Dedifferentiated amniotic fluid mesenchymal stem cell (primary cell): ENCODE data around the gene C16orf54.
"Not testable (repeated sequence)": the region's sequence is repeated elsewhere in the genome, so short reads cannot be mapped to it uniquely, and the experiment has no call there.

Source experiments
- DNase-seq: peaks from one replicate; pipeline ENCODE4 v3.0.0-alpha.2; 2016; ENCODE audit errors: extremely low spot score

The C16orf54 gene

DNA sequence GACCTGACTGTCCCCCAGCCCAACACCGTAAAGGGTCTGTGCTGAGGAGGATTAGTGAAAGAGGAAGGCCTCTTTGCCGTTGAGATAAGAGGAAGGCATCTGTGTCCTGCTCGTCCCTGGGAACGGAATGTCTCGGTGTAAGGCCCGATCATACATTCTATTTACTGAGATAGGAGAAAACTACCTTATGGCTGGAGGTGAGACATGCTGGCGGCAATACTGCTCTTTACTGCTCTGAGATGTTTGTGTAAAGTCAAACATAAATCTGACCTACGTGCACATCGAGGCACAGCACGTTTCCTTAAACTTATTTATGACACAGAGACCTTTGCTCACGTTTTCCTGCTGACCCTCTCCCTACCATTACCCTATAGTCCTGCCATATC, 5.2 kb downstream of the C16orf54 start:
- not testable (repeated sequence) for DNase-seq

DNA sequence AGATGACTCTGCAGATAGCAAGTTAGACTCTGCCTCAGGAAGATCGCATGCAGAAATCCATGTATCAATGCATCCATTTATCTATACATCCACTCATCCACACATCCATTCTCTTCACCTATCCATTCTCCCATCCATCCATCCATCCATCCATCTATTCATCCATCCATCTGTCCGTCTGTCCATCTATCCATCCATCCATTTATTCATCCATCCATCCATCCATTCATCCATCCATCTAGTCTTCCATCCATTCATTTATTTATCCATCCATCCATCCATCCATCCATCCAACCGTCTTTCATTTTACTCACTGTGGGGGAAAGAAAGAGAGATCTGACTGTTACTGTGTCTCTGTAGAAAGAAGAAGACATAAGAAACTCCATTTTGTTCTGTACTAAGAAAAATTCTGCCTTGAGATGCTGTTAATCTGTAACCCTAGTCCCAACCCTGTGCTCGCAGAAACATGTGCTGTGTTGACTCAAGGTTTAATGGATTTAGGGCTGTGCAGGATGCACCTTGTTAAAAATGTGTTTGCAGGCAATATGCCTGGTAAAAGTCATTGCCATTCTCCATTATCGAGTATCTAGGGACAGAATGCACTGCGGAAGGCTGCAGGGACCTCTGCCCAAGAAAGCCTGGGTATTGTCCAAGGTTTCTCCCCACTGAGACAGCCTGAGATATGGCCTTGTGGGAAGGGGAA, 5.7 kb downstream of the C16orf54 start:
- not testable (repeated sequence) for DNase-seq

DNA sequence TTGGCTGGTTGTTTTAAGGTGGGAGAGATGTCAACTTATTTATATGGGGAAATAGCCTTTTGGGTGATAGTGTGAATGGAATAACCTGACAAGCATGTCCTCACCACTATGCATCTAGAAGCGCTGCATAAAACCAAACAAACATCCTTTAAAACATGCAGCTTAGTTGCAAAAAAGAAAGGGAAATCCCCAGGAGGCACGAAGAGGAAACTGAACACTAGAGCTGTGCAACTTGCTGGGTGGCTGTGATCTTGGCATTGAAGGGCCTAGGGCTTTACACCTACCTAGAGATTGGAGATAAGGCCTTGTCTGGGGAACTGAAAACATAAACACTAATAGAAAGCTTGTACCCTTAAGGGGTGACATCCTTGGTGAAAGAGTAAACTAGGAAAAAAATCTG, 7.3 kb downstream of the C16orf54 start:
- DNase-seq, result no peak

DNA sequence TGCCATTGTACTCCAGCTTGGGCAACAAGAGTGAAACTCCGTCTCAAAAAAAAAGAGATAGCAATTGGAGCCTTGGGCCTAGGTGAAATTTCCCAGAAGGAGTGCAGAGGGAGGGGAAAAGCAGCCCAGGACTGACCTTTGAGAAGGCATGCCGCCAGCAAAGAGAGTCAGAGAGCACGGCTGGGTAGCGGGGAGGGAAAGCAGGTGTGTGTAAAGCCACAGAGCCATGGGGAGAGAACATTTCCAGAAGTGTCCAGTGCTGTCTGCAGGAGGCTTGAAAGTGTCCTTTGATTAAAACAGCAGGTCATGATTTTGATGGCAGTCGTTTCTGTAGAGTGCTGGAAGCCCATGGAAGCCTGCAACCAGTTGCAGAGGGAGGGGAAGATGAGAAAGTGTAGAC, 8.1 kb downstream of the C16orf54 start:
- no peak for DNase-seq

DNA sequence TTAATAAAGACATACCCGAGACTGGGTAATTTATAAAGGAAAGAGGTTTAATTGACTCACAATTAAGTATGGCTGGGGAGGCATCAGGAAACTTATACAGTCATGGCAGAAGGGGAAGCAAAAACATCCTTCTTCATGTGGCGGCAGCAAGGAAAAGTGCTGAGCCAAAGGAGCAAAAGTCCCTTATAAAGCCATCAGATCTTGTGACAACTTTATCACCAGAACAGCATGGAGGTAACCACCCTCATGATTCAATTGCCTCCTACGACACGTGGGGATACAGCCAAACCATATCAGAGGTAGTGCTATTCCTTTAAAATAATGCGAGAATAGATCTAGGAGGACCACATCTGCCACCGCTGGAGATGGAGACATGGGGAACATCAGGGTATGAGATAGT, 9.0 kb downstream of the C16orf54 start:
- DNase-seq, result no peak

DNA sequence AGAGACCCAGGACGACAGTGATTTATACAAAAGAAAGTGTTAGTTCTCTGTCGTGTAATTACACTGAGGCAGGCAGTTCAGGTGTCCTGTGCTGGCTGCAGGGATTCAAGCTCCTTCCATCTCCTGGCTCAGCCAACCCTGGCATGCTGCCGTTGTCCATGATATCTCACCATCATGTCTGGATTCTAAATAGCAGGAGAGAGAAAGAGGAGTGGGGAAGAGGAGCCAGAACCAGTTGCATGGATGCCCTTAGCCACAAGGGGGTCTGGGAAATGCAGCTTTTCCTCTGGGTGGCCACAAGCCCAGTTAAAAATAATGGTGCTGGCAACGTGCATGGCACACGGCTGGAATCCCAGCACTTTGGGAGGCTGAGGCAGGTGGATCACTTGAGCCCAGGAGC, 9.7 kb downstream of the C16orf54 start:
- no peak for DNase-seq

DNA sequence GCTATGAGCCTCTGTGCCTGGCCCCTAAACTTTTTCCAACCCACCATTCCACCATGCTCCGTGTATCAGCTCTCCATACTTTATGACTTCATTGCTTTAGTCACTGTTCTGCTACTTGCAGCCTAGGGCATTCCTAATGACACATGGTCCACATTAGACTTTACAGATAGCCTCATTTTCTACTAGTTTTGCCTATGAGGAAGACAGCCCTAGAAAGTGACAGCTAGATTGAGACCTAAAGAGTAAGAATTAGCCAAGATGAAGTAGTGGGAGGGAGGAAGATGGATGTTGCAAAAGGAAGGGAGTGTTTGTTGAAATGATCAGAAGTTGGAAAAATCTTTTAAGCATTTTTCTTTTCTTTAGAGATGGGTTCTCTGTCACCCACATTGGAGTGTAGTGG, 11.0 kb downstream of the C16orf54 start:
- DNase-seq, result no peak

DNA sequence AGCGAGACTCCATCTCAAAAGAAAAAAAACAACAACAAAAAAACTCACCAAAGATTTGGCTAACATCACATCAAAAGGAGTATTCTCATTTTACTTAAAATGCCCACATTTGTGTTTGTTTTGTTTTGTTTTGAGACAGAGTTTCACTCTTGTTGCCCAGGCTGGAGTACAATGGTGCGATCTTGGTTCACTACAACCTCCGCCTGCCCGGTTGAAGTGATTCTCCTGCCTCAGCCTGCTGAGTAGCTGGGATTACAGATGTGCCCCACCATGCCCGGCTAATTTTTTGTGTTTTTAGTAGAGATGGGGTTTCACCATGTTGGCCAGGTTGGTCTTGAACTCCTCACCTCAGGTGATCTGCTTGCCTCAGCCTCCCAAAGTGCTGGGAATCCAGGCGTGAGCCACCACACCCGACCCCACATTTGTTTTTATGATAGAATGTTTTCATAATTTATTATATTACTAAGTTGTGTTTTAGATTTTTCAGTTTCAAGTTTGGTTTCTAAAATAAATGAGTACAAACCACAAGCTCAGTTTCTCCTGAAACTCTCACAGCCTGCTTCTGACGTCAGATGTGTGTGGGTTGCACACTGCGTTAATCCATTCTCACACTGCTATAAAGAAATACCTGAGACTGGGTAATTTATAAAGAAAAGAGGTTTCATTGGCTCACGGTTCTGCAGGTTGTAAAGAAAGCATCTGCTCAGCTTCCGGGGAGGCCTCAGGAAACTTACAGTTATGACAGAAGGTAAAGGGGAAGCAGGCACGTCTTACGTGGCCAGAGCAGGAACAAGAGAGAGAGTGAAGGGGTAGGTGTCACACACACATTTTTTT, 13.8 kb downstream of the C16orf54 start:
- not testable (repeated sequence) for DNase-seq

DNA sequence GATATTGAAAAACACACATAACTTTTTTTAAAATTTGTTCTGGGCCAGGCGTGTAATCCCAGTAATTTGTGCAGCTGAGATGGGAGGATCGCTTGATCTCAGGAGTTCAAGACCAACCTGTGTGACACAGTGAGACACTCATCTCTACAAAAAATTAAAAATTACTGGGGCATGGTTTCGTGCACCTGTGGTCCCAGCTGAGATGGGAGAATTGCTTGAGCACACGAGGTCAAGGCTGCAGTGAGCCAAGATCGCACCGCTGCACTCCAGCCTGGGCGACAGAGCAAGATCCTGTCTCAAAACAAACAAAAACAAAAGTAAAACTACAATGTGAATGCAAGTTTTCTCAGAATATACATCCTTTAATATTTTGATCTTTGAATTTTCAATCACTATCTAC, 15.1 kb downstream of the C16orf54 start:
- DNase-seq, result no peak

DNA sequence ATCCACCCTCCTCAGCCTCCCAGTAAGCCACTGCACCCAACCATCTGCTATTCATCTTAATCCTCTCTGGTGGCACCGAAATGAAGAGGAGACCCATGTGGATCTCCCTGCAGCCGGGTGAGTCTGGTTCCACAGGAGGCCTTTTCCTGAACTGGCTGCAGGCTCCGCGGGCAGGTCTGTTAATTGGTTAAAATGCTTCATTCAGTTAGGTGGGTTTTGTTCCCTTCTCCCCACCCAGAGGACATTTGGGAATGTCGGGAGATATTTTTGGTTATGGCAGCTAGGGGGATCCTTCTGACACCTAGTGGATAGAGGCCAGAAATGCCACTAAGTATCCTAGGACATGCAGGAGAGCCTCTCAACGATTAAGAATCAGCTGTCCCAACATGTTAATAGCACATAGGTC, 16.7 kb downstream of the C16orf54 start:
- peak; percentile 45 for DNase-seq

DNA sequence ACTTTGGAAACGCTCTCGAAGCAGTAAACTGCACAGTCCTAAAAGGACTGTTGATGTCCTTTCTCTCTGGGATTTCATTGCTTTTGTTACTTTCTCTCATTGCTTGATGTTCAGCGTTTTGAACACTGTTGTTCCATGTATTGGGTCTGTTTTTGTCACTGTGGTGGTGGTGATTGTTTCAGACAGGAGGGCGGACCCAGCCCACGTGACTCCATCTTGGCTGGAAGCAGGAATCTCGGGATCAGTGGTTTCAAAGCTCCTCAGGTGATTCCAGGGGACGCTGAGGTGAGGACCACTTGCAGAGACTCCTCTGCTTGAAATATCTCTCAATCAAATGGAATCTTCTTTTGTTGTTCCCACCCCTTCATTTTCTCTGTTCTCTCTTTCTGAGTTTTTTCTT, 18.3 kb downstream of the C16orf54 start:
- DNase-seq, result no peak

DNA sequence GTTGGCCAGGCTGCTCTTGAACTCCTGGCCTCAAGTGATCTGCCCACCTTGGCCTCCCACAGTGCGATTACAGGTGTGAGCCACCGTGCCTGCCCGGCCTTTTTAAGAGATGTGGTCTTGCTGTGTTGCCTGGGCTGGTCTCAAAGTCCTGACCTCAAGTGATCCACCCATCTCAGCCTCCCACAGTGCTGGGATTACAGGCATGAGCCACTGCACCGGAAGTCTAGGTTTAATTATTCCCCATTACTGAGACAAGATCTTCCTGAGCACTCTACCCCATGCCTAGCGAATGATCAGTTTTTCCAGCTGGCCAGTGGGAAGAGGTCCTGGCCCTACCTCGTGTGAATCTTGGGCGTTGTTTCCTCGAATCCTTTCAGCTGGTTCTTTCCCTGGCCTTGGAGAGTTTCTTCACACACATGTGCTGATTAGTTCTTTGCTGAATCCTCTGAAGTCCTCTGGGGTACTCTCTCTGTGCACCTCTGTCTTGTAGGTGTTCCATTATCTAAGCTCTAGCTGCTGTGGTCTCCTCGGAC, 18.9 kb downstream of the C16orf54 start:
- no peak for DNase-seq

DNA sequence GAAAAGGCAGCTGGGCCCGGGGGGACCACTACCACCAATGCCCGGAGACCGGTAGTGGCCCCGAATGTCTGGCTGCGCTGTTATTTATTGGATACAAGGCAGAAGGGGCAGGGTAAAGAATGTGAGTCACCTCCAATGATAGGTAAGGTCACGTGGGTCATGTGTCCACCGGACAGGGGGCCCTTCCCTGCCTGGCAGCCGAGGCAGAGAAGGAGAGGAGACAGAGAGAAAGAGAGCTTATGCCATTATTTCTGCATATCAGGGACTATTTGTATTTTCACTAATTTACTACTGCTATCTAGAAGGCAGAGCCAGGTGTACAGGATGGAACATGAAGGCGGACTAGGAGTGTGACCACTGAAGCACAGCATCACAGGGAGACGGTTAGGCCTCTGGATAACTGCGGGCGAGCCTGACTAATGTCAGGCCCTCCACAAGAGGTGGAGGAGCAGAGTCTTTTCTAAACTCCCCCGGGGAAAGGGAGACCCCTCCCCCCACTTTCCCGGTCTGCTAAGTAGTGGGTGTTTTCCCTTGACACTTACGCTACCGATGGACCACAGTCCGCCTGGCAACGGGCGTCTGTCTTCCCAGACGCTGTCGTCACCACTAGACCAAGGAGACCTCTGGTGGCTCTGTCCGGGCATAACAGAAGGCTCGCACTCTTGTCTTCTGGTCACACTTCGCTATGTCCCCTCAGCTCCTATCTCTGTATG, 24.5 kb downstream of the C16orf54 start:
- peak; percentile 18 for DNase-seq

DNA sequence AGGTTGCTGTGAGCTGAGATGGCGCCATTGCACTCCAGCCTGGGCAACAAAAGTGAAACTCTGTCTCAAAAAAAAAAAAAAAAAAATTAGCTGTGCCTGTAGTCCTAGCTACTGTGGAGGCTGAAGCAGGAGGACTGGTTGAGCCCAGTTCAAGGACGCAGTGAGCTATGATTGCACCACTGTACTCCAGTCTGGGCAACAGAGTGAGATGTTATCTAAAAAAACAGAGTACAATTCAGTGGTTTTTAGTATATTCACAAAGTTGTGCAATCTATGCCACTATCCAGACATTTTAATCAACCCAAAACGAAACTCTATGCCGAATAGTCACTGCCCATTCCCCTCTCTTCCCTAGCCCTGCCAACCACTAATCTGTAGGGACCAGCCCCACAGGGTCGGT, 25.1 kb downstream of the C16orf54 start:
- DNase-seq, result no peak

DNA sequence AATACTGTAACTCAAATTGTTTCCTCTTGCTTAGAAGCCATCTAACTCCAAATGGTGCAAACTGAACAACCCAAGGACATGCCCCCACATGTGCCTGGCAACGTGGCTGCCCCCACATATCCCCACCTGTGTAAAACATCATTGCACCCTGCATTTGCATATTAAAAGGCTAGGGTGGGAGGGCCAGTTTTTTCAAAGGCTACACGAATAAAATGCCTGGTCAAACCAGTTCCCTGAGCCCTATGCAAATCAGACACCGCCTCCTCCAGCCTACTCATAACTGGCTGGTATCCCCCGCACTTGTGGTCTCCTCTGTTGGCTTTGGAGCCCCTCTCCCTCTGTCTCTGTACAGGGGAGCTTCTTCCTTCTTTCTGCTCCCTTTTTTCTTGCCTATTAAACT, 26.7 kb downstream of the C16orf54 start:
- DNase-seq, result no peak

DNA sequence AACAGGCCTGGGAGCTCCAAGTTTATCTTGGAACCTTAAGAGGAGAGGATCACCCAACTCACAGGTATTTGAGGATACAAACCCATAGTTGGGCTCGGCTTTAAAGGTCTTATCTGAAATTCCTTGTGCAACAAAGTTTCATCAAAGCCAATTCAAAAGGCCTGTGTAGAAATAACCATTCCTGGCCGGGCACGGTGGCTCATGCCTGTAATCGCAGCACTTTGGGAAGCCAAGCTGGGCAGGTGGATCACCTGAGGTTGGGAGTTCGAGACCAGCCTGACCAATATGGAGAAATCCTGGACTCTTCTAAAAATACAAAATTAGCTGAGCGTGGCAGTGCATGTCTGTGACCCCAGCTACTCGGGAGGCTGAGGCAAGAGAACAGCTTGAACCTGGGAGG, 28.7 kb downstream of the C16orf54 start:
- DNase-seq, result no peak

DNA sequence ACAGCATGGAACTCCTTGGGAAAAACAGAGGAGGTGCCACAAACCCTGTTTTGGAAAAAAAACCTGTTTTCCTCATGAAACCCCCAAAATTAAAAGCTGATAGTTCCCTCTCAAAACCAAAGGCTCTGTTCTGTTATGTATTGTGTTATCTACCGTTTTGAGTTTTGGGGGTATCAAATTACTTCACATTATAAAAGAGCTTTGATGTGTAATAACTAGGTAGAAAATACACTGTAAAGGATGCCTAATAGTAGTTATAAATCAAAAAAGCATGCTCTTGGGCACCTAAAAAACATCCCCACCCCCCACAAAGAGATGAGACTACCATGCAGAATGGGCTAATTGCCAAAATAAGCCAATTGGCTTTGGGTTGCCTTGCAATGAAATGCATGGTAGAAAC, 30.8 kb downstream of the C16orf54 start:
- DNase-seq, result no peak

DNA sequence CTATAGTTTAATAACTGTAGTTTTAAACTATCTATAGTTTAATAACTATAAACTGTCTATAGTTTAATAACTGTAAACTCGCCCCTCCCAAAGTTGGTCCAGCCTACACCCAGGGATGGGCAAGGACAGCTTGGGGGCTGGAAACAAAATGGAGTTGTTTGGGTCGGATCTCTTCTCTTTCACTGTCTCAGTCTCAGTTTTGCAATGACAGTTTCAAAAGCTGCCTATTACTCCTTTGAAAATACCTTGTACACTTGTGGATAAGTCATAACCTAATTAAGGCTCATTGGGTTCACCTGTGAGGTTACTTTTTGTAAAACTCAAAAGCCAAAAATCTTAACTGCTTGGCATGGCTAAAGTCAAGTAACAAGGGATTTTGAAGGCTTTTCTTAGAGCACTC, 31.4 kb downstream of the C16orf54 start:
- DNase-seq, result no peak

DNA sequence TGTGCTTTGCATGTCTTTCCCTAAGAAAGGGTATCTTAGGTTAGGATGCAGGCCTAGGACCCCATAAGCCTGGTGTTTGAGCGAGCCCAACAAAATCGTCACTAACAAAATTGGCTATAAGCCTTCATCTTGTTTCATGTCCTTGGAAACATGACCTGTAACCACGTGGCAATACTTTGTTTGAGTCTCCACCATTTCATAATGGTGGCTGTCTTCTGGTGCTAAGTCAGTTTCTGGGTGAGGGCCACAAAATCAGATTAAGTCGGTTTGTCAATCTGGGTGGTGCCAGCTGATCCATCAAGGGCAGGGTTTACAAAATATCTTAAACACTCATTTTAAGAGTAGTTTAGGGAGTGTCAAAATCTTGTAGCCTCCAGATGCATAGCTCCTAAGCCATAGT, 33.0 kb downstream of the C16orf54 start:
- DNase-seq, result no peak

DNA sequence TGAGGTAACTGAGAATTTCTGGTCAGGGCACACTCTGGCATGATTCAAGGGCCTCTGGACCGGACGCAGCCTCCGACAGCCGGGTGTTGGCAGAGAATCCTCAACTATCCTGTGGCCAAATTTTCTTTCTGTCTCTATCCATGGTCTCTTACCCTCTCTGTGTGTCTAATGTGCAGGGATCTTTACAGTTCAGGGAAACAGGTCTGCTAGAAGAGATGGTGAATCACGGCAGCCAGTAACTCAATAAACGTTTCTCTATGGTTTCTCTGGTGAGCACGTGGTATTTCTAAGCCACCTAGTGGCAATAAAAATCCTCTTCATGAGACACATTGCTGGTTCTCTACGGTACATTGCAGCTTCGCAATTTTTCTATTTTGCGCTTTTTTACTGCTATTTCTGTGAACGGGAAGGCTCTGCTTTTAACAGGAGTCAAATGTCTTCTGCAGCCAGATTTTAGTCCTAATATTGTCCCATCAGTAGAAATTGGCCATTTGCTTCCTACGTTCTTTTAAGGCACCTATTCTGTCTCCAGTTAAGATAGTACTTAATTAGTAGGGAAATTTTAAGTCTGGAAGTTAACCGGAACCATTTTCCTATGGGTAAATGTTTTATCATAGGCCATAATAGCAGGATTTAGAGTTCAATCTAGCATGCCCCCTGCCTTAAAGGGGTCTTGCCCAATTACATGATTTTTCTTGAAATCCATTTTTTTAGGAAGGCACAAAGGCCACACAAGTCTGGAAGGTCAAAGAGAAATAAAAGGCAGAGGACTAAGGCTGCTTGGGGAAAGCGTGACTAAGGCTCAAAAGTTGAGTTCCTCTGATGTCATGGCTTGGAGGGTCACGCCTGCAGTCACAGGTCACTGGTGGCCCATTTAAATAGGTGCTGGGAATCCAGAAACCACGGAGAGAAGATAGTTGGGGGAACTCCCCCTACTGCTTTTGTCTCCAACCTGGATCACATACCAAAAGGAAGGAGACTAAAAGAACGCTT, 35.3 kb downstream of the C16orf54 start:
- DNase-seq, result peak; percentile 47

DNA sequence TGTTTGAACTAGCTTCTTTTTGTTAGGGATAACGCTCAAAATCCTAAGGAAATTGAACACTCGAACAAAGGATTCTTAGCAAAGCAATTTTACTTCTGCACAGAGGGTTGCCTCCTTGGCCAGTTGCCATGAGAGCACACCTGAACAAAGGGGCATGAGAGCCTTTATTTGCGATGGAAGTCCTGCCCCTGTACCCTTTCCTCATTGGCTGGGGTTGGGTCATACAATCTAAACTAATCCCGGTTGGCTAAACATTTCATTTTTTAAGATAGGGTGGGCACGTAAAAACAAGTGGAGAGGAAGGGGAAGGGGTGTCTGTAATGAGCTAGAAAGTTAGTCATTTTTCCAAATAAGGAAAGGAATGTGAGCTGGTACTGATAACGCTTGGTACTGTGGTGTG, 36.1 kb downstream of the C16orf54 start:
- DNase-seq, result not testable (repeated sequence)
